SU-DHL-6 (cell line): Measurements from ENCODE around the gene POMGNT2.

ENCODE experiments used
- H2AFZ ChIP-seq: fragments of 200-600 bp; sonication (generic); 2 replicates; pipeline ENCODE4 v1.6.1; 2014; ENCODE audit warnings: low read depth, mild to moderate bottlenecking, moderate library complexity, mixed read lengths, antibody characterized with exemption, low read length; ENCODE audit not compliant: severe bottlenecking
- H3F3A ChIP-seq: fragments of 200-600 bp; shearing (Covaris generic); 2 replicates; pipeline ENCODE4 v1.6.0; 2016; ENCODE audit warnings: antibody characterized with exemption, mild to moderate bottlenecking; ENCODE audit not compliant: insufficient read depth
- H3K27ac ChIP-seq: fragments of 200-600 bp; sonication (generic); 2 replicates; pipeline ENCODE4 v1.5.1; 2016; ENCODE audit warnings: low read depth, mild to moderate bottlenecking, low read length, moderate library complexity, mixed read lengths
- H3K27me3 ChIP-seq: fragments of 200-600 bp; sonication (generic), shearing (Covaris generic); 2 replicates; pipeline ENCODE4 v1.6.0; 2014; ENCODE audit warnings: mild to moderate bottlenecking, low read length
- H3K36me3 ChIP-seq: fragments of 200-600 bp; sonication (generic); 2 replicates; pipeline ENCODE4 v1.6.1; 2014; ENCODE audit warnings: mild to moderate bottlenecking, low read length, mixed read lengths
- H3K4me2 ChIP-seq: fragments of 300-600, 200-600 bp; shearing (Covaris generic), sonication (generic); 2 replicates; pipeline ENCODE4 v1.6.0; 2014; ENCODE audit warnings: low read length, low read depth, mild to moderate bottlenecking; ENCODE audit not compliant: poor library complexity, severe bottlenecking
- H3K4me3 ChIP-seq: fragments of 200-600 bp; sonication (generic); 2 replicates; pipeline ENCODE4 v1.5.1; 2014; ENCODE audit warnings: antibody characterized with exemption, low read length, mild to moderate bottlenecking, mixed read lengths; ENCODE audit not compliant: insufficient read depth, poor library complexity, severe bottlenecking
- H3K79me2 ChIP-seq: fragments of 200-600 bp; sonication (generic); 2 replicates; pipeline ENCODE4 v1.6.1; 2014; ENCODE audit warnings: mild to moderate bottlenecking, low read length, moderate library complexity; ENCODE audit not compliant: insufficient read depth
- H3K9ac ChIP-seq: fragments of 200-600 bp; sonication (generic); 2 replicates; pipeline ENCODE4 v1.7.0; 2014; ENCODE audit warnings: mild to moderate bottlenecking, low read length
- H3K9me2 ChIP-seq: fragments of 200-600 bp; sonication (generic); replicated peaks from 2 replicates; pipeline ENCODE4 v1.6.1; 2014; ENCODE audit warnings: low read length; ENCODE audit not compliant: insufficient read depth
- H3K9me3 ChIP-seq: fragments of 200-600 bp; sonication (generic); 2 replicates; pipeline ENCODE4 v1.6.1; 2014; ENCODE audit warnings: low read length, mixed read lengths; ENCODE audit not compliant: insufficient read depth
- H4K20me1 ChIP-seq: fragments of 200-600 bp; sonication (generic); 2 replicates; pipeline ENCODE4 v1.6.1; 2014; ENCODE audit warnings: low read depth, mild to moderate bottlenecking, antibody characterized with exemption, low read length, moderate library complexity, mixed read lengths
- EZH2phosphoT487 ChIP-seq: fragments of 200-600 bp; sonication (generic), shearing (Covaris generic); conservative IDR thresholded peaks from 2 replicates; pipeline ENCODE4 v1.6.1; 2018; ENCODE audit warnings: mild to moderate bottlenecking, antibody characterized with exemption, low read length, moderate library complexity, mixed read lengths
- TF ChIP-seq, protein P1 (sequence below): fragments of 200-600 bp; sonication (generic); IDR thresholded peaks from one replicate; pipeline ENCODE4 v1.5.1; 2017; ENCODE audit warnings: antibody characterized with exemption, mild to moderate bottlenecking, low read length, moderate library complexity; ENCODE audit not compliant: insufficient read depth, poor library complexity, severe bottlenecking

Gene POMGNT2

GRCh38 chr3:43074482-43074881, 31.4 kb downstream of the POMGNT2 start:
- H3K9me3 ChIP-seq, result no peaks in the 10 kb centered on the region
- no peak overlapping the region for H3K27ac ChIP-seq
- H3K36me3 ChIP-seq, result no peaks in the 10 kb centered on the region
- no peak overlapping the region for H3K4me2 ChIP-seq
- TF ChIP-seq, protein P1, sequence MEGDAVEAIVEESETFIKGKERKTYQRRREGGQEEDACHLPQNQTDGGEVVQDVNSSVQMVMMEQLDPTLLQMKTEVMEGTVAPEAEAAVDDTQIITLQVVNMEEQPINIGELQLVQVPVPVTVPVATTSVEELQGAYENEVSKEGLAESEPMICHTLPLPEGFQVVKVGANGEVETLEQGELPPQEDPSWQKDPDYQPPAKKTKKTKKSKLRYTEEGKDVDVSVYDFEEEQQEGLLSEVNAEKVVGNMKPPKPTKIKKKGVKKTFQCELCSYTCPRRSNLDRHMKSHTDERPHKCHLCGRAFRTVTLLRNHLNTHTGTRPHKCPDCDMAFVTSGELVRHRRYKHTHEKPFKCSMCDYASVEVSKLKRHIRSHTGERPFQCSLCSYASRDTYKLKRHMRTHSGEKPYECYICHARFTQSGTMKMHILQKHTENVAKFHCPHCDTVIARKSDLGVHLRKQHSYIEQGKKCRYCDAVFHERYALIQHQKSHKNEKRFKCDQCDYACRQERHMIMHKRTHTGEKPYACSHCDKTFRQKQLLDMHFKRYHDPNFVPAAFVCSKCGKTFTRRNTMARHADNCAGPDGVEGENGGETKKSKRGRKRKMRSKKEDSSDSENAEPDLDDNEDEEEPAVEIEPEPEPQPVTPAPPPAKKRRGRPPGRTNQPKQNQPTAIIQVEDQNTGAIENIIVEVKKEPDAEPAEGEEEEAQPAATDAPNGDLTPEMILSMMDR, result no peak
- TF ChIP-seq EZH2phosphoT487, result no peak
- no peaks in the 10 kb centered on the region; the same call in 1 of the 2 replicates for H3K9me2 ChIP-seq
- H3K27me3 ChIP-seq, result no peaks in the 10 kb centered on the region
- no peaks in the 10 kb centered on the region for H3F3A ChIP-seq
- no peak overlapping the region for H2AFZ ChIP-seq
- no peak overlapping the region for H3K9ac ChIP-seq
- H4K20me1 ChIP-seq, result no peaks in the 10 kb centered on the region
- no peaks in the 10 kb centered on the region for H3K79me2 ChIP-seq
- no peak overlapping the region for H3K4me3 ChIP-seq

DNA sequence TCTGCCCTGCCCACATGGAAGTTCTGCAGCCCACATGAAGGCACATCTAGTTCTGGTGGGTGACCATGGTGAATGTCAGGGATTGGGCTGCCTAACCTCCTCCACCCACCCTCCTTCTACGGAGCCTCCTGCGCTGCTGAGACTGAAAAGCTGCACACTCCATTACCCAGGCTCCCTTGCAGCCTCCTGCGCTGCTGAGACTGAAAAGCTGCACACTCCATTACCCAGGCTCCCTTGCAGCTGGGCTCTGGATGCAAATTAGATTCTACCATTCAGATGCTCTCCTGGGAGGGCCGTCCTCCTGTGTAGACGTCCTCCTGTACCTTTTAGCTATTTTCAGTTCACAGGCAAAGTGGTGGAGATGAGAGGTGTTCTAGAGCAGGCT, 32.1 kb downstream of the POMGNT2 start:
- no peaks in the 10 kb centered on the region for H3K27me3 ChIP-seq
- no peak overlapping the region for H3K4me2 ChIP-seq
- no peaks in the 10 kb centered on the region for H3K9me3 ChIP-seq
- no peaks in the 10 kb centered on the region for H3K36me3 ChIP-seq
- no peak overlapping the region for H3K27ac ChIP-seq
- H3K9ac ChIP-seq, result no peak overlapping the region
- no peak overlapping the region for H2AFZ ChIP-seq
- no peaks in the 10 kb centered on the region for H4K20me1 ChIP-seq
- TF ChIP-seq, protein P1, result no peak
- TF ChIP-seq EZH2phosphoT487, result no peak
- H3F3A ChIP-seq, result no peaks in the 10 kb centered on the region
- no peaks in the 10 kb centered on the region for H3K79me2 ChIP-seq
- no peak overlapping the region for H3K4me3 ChIP-seq
- no peaks in the 10 kb centered on the region; the same call in 1 of the 2 replicates for H3K9me2 ChIP-seq

GRCh38 chr3:43073116-43073835, 32.6 kb downstream of the POMGNT2 start:
- H4K20me1 ChIP-seq, result no peaks in the 10 kb centered on the region
- no peaks in the 10 kb centered on the region for H3F3A ChIP-seq
- H3K4me3 ChIP-seq, result no peak overlapping the region
- H3K27ac ChIP-seq, result no peak overlapping the region
- TF ChIP-seq, protein P1, result no peak
- TF ChIP-seq EZH2phosphoT487, result no peak
- H3K9me3 ChIP-seq, result no peaks in the 10 kb centered on the region
- no peaks in the 10 kb centered on the region for H3K9me2 ChIP-seq
- H2AFZ ChIP-seq, result no peak overlapping the region
- H3K79me2 ChIP-seq, result no peaks in the 10 kb centered on the region
- H3K9ac ChIP-seq, result no peak overlapping the region
- no peaks in the 10 kb centered on the region for H3K36me3 ChIP-seq
- no peak overlapping the region for H3K4me2 ChIP-seq
- no peaks in the 10 kb centered on the region for H3K27me3 ChIP-seq
